GM12874 (cell line): ENCODE results near the gene RBMS1.

ENCODE experiments used
- CTCF ChIP-seq: IDR thresholded peaks from 2 replicates; pipeline ENCODE4 v1.5.1; 2011; ENCODE audit warnings: low read depth, mild to moderate bottlenecking, control low read depth, low read length, moderate library complexity; ENCODE audit not compliant: insufficient read depth

The RBMS1 gene

GRCh38 chr2:160239436-160239835, 254.2 kb downstream of the RBMS1 start:
- no peak for TF ChIP-seq CTCF

DNA sequence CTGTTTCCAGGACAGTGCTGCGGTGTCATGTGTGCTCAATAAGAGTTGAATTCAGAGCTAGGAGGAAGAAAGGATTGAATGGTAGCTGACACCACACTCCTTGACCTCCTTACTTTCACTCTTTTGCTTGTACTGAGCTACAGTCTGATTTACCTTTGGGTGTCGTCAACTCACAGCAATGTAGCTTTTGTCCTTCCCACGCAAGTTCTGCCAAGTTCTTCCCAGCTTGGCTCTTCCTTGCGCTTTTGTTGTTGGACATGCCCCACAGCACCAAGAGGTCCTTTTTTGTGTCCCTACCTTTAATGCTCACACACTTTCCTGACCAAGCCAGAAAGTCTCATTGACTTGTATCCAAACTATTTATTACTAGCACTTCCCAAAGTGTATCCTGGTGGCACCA, 255.2 kb downstream of the RBMS1 start:
- no peak for TF ChIP-seq CTCF

DNA sequence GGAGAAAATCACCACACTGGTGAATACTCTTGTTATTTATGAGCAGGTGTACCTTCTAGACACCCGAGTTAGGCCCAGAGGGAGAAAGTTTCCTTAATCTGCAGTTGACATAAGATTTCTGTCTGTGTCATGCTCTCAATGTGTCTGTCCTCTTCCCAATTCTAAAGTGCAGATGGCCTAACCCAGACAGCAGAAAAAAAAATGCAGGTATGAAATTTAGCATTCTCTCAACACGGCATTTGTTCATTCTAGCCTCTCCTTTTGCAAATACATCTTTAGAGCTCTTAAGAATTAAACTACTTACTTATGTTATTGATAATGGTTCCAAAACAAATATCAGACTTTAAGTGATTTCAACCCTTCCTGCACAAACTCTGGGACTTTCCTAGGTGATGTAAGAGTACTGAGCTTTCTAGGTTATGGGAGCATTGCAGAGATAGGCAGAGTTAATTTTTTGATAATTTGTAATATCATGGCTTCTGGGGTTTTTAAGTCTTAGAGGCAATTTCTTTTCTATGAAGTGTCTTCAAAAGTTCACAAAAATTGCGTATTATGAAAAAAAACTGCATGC, 260.6 kb downstream of the RBMS1 start:
- no peak for TF ChIP-seq CTCF

DNA sequence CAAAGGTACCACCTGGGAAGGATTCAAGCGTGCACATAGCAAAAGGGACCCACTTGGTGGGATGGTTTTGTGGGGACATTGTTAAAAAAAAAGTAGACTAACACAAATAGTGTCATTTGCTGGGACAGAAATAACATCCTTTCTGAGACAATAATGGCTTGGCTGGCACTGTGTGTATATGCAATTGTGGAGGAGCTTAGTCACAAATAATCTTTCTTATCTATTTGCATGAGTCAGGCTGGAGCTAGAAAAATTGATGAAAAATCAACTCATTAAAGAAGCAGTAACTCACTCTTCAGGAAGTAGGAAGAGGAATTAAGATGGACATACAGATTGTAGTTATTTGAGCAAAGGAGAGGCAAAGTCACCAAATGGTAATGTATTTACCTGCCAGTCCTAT, 264.0 kb downstream of the RBMS1 start:
- no peak for TF ChIP-seq CTCF

DNA sequence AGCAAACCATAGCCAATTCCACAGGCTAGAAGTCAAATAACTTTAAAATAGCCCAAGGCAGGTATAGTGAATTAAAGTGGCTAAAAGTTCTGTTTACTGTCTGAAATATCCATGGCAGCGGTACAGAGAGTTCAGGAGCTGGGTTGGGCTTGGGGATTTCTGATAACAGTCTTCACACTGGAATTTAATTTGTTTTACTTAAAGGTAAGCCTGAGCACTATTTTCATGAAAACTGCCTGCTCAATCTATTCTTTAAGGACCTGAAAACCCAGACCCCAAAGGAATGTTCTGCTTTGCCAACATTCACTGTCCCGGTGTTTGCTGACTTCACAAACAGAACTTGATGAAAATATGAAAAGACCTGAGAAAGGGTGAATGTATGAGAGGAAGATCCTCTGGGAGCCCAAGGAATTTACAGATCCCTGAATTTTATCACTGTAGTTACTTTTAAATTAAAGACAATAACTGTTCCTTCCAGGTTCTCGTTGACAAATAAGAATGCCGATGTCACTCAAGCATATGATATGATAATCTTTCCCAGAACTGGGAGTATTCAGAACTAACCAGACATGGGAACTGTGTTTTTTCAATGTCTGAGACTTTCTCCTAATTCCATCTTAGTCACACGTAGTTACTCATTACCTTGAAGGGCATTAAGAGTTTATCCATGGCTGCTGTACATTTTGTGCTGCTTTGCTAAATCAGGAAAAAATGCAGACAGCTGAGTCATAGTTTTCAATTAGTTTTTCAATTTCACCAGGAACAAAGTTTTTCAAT, 265.3 kb downstream of the RBMS1 start:
- no peak for TF ChIP-seq CTCF

- TF ChIP-seq CTCF: no peak
These were observed 266.2 kb downstream of the RBMS1 start for GRCh38 chr2:160227293-160227915.

DNA sequence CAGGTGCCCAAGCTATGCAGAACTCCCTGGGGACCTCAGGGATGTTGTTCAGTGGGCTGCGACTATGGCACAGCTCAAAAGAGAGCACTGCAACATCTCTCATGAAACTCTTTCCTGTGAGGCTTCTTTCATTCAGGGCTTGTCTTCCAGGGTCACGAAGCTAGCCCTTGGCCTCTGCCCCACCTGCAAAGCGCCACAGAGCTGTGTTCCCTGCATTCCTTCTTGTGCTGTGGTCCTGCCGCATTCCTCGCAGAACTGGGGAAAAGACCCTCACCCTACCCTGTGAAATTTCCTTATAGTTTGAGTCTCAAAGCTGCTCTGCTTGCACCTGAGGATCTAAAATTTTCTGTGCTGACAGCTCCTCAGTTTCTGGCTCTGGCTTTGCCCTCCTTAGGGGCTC, 267.2 kb downstream of the RBMS1 start:
- TF ChIP-seq CTCF: no peak
